WTC11 (cell line): Measurements from ENCODE around the gene GPX4.

ENCODE experiments used
- ATF1 ChIP-seq: sonication (generic); formaldehyde crosslinking; IDR thresholded peaks from 2 replicates; pipeline ENCODE4 v1.8.1; 2023; ENCODE audit warnings: mild to moderate bottlenecking, moderate library complexity, missing genetic modification reagents
- ATF2 ChIP-seq: sonication (generic); formaldehyde crosslinking; IDR thresholded peaks from 2 replicates; pipeline ENCODE4 v1.8.1; 2022; ENCODE audit warnings: low read depth, missing genetic modification reagents, borderline replicate concordance
- ATF3 ChIP-seq: sonication (generic); formaldehyde crosslinking; conservative IDR thresholded peaks from 2 replicates; pipeline ENCODE4 v1.8.1; 2022; ENCODE audit warnings: mild to moderate bottlenecking, missing genetic modification reagents
- CTCF ChIP-seq: fragments of 200-600 bp; IDR thresholded peaks from 2 replicates; pipeline ENCODE4 v1.8.0; 2022; ENCODE audit warnings: antibody characterized with exemption

GRCh38 chr19:1109697-1110671 is 6.2 kb downstream of the GPX4 start:
- TF ChIP-seq CTCF (no peak), ATF2 (CRISPR knock-in tag) (no peak), ATF3 (no peak), ATF1 (CRISPR knock-in tag) (no peak)
